ENCODE data around the gene FMNL3. TPM values are rescaled to one million over a fixed set of nuclear protein-coding genes. Genes with fewer than 3 reads are reported as not detected.
A peak's percentile ranks its signal among the peaks of the same experiment; 100 is the strongest.

Gene FMNL3
- total and polyA plus RNA-seq, 2 of the 13 experiments (the other 11 are each of a cell fraction or from before 2014, with no cell fraction given), result 0.44 to 1.1 TPM

- TF ChIP-seq ZNF143 (CRISPR knock-in tag; IDR thresholded peaks at IDR 0.05) (peak; percentile 83), GFI1 (CRISPR knock-in tag; IDR thresholded peaks at IDR 0.05; ENCODE audit: borderline replicate concordance) (peak; percentile 58; the same call in 1 of the 2 replicates), ZBTB20 (CRISPR knock-in tag; IDR thresholded peaks at IDR 0.05; ENCODE audit: borderline replicate concordance, low read depth) (no peak), ZBTB38 (CRISPR knock-in tag; IDR thresholded peaks at IDR 0.05) (peak; percentile 57; the same call in 1 of the 2 replicates), BRF2 (CRISPR knock-in tag; IDR thresholded peaks at IDR 0.05) (no peak; the same call in 1 of the 2 replicates), ZNF598 (CRISPR knock-in tag; IDR thresholded peaks at IDR 0.05; ENCODE audit: borderline replicate concordance) (peak; percentile 73; the same call in 1 of the 2 replicates), ZNF430 (CRISPR knock-in tag; IDR thresholded peaks at IDR 0.05) (peak; percentile 70; the same call in 1 of the 2 replicates), HMGXB3 (CRISPR knock-in tag; IDR thresholded peaks at IDR 0.05; ENCODE audit: borderline replicate concordance) (peak; percentile 61; the same call in 1 of the 2 replicates), MTF2 (CRISPR knock-in tag; IDR thresholded peaks at IDR 0.05; ENCODE audit: borderline replicate concordance) (peak; percentile 65; the same call in 1 of the 2 replicates), GATAD1 (CRISPR knock-in tag; IDR thresholded peaks at IDR 0.05) (peak; percentile 87), SOX13 (IDR thresholded peaks at IDR 0.05) (0 out of 2 replicates have a peak, but pooled peaks have one; percentile 44), SOX13 (CRISPR knock-in tag; conservative IDR thresholded peaks at IDR 0.05 in 1 of 2, IDR thresholded peaks at IDR 0.05 in 1 of 2) (peak in 1 of 2 experiments; percentile 26; a peak in 1 of 4 replicates), KLF11 (CRISPR knock-in tag; IDR thresholded peaks at IDR 0.05) (0 out of 2 replicates have a peak, but pooled peaks have one; percentile 51), CSRNP1 (CRISPR knock-in tag; IDR thresholded peaks at IDR 0.05) (peak; percentile 76; the same call in 1 of the 2 replicates)
- TF ChIP-seq, protein P1, sequence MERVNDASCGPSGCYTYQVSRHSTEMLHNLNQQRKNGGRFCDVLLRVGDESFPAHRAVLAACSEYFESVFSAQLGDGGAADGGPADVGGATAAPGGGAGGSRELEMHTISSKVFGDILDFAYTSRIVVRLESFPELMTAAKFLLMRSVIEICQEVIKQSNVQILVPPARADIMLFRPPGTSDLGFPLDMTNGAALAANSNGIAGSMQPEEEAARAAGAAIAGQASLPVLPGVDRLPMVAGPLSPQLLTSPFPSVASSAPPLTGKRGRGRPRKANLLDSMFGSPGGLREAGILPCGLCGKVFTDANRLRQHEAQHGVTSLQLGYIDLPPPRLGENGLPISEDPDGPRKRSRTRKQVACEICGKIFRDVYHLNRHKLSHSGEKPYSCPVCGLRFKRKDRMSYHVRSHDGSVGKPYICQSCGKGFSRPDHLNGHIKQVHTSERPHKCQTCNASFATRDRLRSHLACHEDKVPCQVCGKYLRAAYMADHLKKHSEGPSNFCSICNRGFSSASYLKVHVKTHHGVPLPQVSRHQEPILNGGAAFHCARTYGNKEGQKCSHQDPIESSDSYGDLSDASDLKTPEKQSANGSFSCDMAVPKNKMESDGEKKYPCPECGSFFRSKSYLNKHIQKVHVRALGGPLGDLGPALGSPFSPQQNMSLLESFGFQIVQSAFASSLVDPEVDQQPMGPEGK (CRISPR knock-in tag; IDR thresholded peaks at IDR 0.05), result peak; percentile 19; the same call in 1 of the 2 replicates
- TF ChIP-seq, protein P2, sequence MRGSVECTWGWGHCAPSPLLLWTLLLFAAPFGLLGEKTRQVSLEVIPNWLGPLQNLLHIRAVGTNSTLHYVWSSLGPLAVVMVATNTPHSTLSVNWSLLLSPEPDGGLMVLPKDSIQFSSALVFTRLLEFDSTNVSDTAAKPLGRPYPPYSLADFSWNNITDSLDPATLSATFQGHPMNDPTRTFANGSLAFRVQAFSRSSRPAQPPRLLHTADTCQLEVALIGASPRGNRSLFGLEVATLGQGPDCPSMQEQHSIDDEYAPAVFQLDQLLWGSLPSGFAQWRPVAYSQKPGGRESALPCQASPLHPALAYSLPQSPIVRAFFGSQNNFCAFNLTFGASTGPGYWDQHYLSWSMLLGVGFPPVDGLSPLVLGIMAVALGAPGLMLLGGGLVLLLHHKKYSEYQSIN (CRISPR knock-in tag; IDR thresholded peaks at IDR 0.05; ENCODE audit: borderline replicate concordance), result no peak; the same call in 1 of the 2 replicates
These were observed 34.0 kb upstream of the FMNL3 start, which contains the start of gene TMBIM6 (continued) for GRCh38 chr12:49740930-49741881.
